WTC11 (cell line): ENCODE data around the gene IKBKE. TPM values are rescaled to one million over a fixed set of nuclear protein-coding genes. Genes with fewer than 3 reads are reported as not detected.

ENCODE experiments used
- ATAC-seq: fragments of 200-7000 bp; cut with Tn5 transposase; 2 replicates; pipeline ENCODE4 v1.10.0; 2021; ENCODE audit warnings: mild to moderate bottlenecking, moderate library complexity
- CTCF ChIA-PET: fragments of 300-600 bp; sonication (Branson Sonifier 250); formaldehyde crosslinking; loops from one replicate; lab custom pipeline; 2021; ENCODE audit warnings: antibody characterized with exemption; lab: Charles Lee
- POLR2A ChIA-PET: fragments of 350-600 bp; sonication (Branson Sonifier 250); formaldehyde crosslinking; loops from one replicate; lab custom pipeline; 2021; ENCODE audit warnings: antibody characterized with exemption; lab: Charles Lee
- DNase-seq: peaks from one replicate; pipeline ENCODE4 v3.0.0; 2021; ENCODE audit warnings: low spot score
- H3K27ac Mint-ChIP-seq: 2 replicates; pipeline ENCODE4 v1.8.0; 2021; ENCODE audit warnings: mixed read lengths
- H3K27me3 Mint-ChIP-seq: 2 replicates; pipeline ENCODE4 v1.8.0; 2021; ENCODE audit warnings: low read depth, mild to moderate bottlenecking, moderate library complexity, mixed read lengths
- H3K36me3 Mint-ChIP-seq: 2 replicates; pipeline ENCODE4 v1.8.0; 2021; ENCODE audit warnings: mixed read lengths
- H3K4me1 Mint-ChIP-seq: 2 replicates; pipeline ENCODE4 v1.8.0; 2022; ENCODE audit warnings: mixed read lengths
- H3K4me3 Mint-ChIP-seq: 2 replicates; pipeline ENCODE4 v1.8.0; 2021; ENCODE audit warnings: mild to moderate bottlenecking, moderate library complexity, mixed read lengths
- H3K9me3 Mint-ChIP-seq: 2 replicates; pipeline ENCODE4 v1.8.0; 2021; ENCODE audit warnings: mixed read lengths
- ATF2 ChIP-seq: sonication (generic); formaldehyde crosslinking; IDR thresholded peaks from 2 replicates; pipeline ENCODE4 v1.8.1; 2022; ENCODE audit warnings: low read depth, missing genetic modification reagents, borderline replicate concordance
- CTCF ChIP-seq: fragments of 200-600 bp; IDR thresholded peaks from 2 replicates; pipeline ENCODE4 v1.8.0; 2022; ENCODE audit warnings: antibody characterized with exemption
- E2F4 ChIP-seq: sonication (generic); formaldehyde crosslinking; IDR thresholded peaks from 2 replicates; pipeline ENCODE4 v1.8.1; 2022; ENCODE audit warnings: low read depth, mild to moderate bottlenecking, moderate library complexity, missing genetic modification reagents, borderline replicate concordance
- EMX1 ChIP-seq: fragments of 250-450 bp; sonication (Bioruptor Pico); IDR thresholded peaks from 2 replicates; pipeline ENCODE4 v1.8.0; 2021; ENCODE audit warnings: mild to moderate bottlenecking
- GTF2I ChIP-seq: fragments of 250-450 bp; sonication (Bioruptor Pico); conservative IDR thresholded peaks from 2 replicates; pipeline ENCODE4 v1.4.0; 2021; ENCODE audit warnings: mild to moderate bottlenecking
- HMGXB4 ChIP-seq: sonication (generic); formaldehyde crosslinking; IDR thresholded peaks from 2 replicates; pipeline ENCODE4 v1.8.1; 2023; ENCODE audit warnings: mild to moderate bottlenecking, moderate library complexity, missing genetic modification reagents
- IRF1 ChIP-seq: sonication (generic); formaldehyde crosslinking; IDR thresholded peaks from 2 replicates; pipeline ENCODE4 v1.8.0; 2023; ENCODE audit warnings: missing genetic modification reagents
- JAZF1 ChIP-seq: fragments of 250-450 bp; sonication (Bioruptor Pico); IDR thresholded peaks from 2 replicates; pipeline ENCODE4 v1.9.0; 2021; ENCODE audit warnings: moderate library complexity, mild to moderate bottlenecking, inconsistent platforms
- MLX ChIP-seq: sonication (generic); formaldehyde crosslinking; IDR thresholded peaks from 2 replicates; pipeline ENCODE4 v1.8.1; 2023; ENCODE audit warnings: mild to moderate bottlenecking, missing genetic modification reagents, moderate library complexity
- MXD4 ChIP-seq: fragments of 250-450 bp; sonication (Bioruptor Pico); IDR thresholded peaks from 2 replicates; pipeline ENCODE4 v1.8.0; 2021; ENCODE audit warnings: mild to moderate bottlenecking, moderate library complexity, borderline replicate concordance
- NFYB ChIP-seq: sonication (generic); formaldehyde crosslinking; conservative IDR thresholded peaks from 2 replicates; pipeline ENCODE4 v1.8.0; 2022; ENCODE audit warnings: low read depth, missing genetic modification reagents
- NR1H2 ChIP-seq: sonication (generic); formaldehyde crosslinking; IDR thresholded peaks from 2 replicates; pipeline ENCODE4 v1.9.0; 2021; ENCODE audit warnings: mild to moderate bottlenecking, moderate library complexity, missing genetic modification reagents
- NR3C1 ChIP-seq: sonication (generic); formaldehyde crosslinking; conservative IDR thresholded peaks from 2 replicates; pipeline ENCODE4 v1.8.1; 2023; ENCODE audit warnings: low read depth, mild to moderate bottlenecking, missing genetic modification reagents
- PRDM15 ChIP-seq: sonication (generic); formaldehyde crosslinking; IDR thresholded peaks from 2 replicates; pipeline ENCODE4 v1.8.0; 2022; ENCODE audit warnings: missing genetic modification reagents
- TCF7 ChIP-seq: sonication (generic); formaldehyde crosslinking; IDR thresholded peaks from 2 replicates; pipeline ENCODE4 v1.8.0; 2022; ENCODE audit warnings: mild to moderate bottlenecking, low read depth, missing genetic modification reagents, moderate library complexity
- ZNF232 ChIP-seq: sonication (generic); formaldehyde crosslinking; IDR thresholded peaks from 2 replicates; pipeline ENCODE4 v1.8.0; 2022; ENCODE audit warnings: mild to moderate bottlenecking, missing genetic modification reagents
- ZNF281 ChIP-seq: sonication (generic); formaldehyde crosslinking; IDR thresholded peaks from 2 replicates; pipeline ENCODE4 v1.8.0; 2023; ENCODE audit warnings: mild to moderate bottlenecking, missing genetic modification reagents
- ZNF423 ChIP-seq: fragments of 250-450 bp; sonication (Bioruptor Pico); IDR thresholded peaks from 2 replicates; pipeline ENCODE4 v2.1.2; 2022; ENCODE audit warnings: mild to moderate bottlenecking, moderate library complexity
- ZNF671 ChIP-seq: fragments of 250-450 bp; sonication (Bioruptor Pico); IDR thresholded peaks from 2 replicates; pipeline ENCODE4 v1.8.0; 2021; ENCODE audit warnings: mild to moderate bottlenecking
- total RNA-seq: library from RNA; stranded (reverse); gene quantifications from 3 replicates; pipeline ENCODE4 v1.2.3, GENCODE V29; 2021

Gene IKBKE
- total RNA-seq, 1 experiment from 2014 or later: 8.1 TPM

GRCh38 chr1:206486995-206487788 is 16.9 kb downstream of the IKBKE start:
- POLR2A ChIA-PET: no interaction called here
- no peak overlapping the region for H3K27ac Mint-ChIP-seq
- CTCF ChIA-PET: interaction anchor here (0.8 to 1.0 kb wide), 2 partner anchors 18 to 96 kb away, joined by 3 to 5 read pairs; no protein-coding TSS in a partner anchor
- ATAC-seq (no peak), DNase-seq (no peak)
- TF ChIP-seq NR1H2 (CRISPR knock-in tag): no peak
- no peak for TF ChIP-seq NR3C1 (CRISPR knock-in tag)
- TF ChIP-seq CTCF: no peak
- no peak for TF ChIP-seq PRDM15 (CRISPR knock-in tag)
- TF ChIP-seq TCF7 (CRISPR knock-in tag): no peak
- no peak for TF ChIP-seq MLX (CRISPR knock-in tag)
- TF ChIP-seq ZNF671 (CRISPR knock-in tag): no peak
- TF ChIP-seq ZNF232: no peak
- no peak for TF ChIP-seq IRF1 (CRISPR knock-in tag)
- TF ChIP-seq EMX1 (CRISPR knock-in tag): no peak
- no peak for TF ChIP-seq GTF2I
- TF ChIP-seq HMGXB4: no peak
- TF ChIP-seq ZNF281 (CRISPR knock-in tag): no peak
- TF ChIP-seq ATF2 (CRISPR knock-in tag): no peak
- no peak for TF ChIP-seq NFYB
- TF ChIP-seq ZNF423 (CRISPR knock-in tag): no peak
- no peak for TF ChIP-seq MXD4 (CRISPR knock-in tag)
- TF ChIP-seq JAZF1: no peak
- TF ChIP-seq E2F4: no peak
- H3K36me3 Mint-ChIP-seq: no peaks in the 10 kb centered on the region
- H3K4me1 Mint-ChIP-seq: no peaks in the 10 kb centered on the region
- no peaks in the 10 kb centered on the region for H3K27me3 Mint-ChIP-seq
- no peak overlapping the region for H3K4me3 Mint-ChIP-seq
- no peaks in the 10 kb centered on the region for H3K9me3 Mint-ChIP-seq
